ENCODE data around the gene PLD1.
"Not testable (repeated sequence)": the region's sequence is repeated elsewhere in the genome, so short reads cannot be mapped to it uniquely, and the experiment has no call there.

PLD1 gene

DNA sequence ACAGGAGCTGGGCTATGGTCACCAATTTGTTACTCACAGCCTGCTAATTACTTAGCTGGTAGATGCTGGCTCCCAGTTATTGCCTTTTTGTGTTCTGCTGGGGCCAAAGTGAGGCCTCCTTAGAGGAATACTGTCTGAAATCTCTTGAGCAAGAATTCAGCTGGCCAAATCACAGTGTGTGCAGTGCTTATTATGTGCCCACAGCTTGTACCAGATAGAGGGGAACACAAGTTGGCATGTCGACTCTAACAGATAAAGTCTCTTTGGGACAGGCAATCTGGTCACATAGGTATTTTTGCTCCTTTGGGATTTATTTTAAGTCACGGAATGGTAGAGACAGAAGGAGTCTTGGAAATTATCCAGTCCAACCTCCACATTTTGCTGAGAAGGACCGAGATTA is 26.6 kb upstream of the PLD1 start:
- DNase-seq, result no peak

DNA sequence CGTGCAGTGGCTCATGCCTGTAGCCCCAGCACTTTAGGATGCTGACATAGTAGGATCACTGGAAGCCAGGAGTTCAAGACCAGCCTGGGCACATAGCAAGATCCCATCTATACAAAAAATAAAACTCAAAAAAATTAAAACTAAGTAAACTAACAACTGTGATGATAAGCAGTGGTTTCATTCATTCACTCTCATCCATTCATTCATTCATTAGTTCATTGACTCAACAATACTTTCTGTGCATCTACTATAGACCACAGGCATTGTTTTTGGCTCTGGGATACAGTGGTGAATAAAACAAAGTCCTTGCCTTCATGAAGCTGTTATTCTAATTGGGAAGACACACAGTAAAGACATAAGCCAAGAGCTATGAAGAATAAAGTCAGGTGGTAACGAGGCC is 25.3 kb upstream of the PLD1 start:
- DNase-seq, result no peak

DNA sequence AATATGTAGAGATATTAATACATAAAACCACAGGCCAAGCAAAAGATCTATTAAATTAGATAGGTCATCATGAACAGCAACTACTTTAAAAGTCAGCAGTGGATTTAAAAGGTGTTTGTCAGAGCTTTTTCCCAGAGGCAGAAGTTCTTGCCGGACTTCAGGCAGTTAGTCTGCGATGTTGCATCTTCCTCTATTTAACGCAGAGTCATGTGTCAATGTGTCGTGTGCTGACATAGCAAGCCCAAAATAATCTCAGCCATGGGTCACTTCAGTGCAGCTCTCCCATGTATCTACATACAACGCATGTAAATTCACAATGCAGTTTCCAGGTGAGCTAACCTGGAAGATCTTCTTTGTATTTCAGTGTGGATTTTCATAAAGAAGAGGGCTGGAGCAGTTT is 24.8 kb upstream of the PLD1 start:
- no peak for DNase-seq

DNA sequence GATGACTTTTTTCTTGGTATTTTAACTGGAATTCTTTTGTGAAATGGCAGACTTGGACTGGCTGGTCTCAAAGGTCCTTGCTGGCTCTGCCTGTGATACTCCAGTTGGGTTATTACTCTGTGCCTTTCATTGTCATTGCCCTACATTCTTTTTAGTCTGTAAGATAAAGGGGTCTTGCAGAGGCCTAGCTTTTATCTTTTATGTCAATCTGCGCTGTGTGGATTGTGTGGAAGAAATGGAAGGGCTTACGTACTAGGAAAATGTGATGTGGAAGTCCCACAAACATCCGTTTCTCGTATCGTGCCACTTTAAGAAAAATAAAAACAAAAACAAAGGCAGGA is 24.1 kb upstream of the PLD1 start:
- DNase-seq, result no peak

DNA sequence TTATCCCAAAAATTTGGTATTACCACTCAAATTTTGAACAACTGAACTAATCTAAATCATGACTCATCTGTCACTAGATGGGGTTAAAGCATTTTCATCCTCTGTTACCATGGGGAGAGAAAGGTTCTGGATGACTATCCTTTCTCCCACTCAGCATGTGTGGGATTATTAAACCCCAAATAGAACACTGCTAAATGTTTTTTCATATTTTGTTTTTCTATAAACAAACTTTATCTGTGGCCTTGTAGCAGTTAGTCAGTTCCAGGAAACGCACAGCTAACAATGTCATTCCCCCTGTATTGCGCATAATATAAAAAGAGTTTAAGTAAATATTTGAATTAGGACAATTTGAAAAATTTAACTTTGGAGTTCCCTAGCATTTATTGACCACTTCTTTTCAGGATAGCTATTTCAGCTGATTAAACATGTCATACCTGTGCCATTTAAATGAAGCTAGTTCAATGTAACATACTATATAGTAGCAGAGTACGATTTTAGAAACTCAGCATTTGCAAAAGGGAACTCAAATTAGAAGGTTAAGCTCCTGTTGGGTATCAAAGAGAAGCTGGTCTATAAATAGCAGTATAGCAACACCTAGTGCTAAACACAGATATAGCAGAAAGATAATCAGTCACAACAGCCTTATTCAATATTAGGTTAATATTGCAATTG is 23.6 kb upstream of the PLD1 start:
- DNase-seq, result no peak

DNA sequence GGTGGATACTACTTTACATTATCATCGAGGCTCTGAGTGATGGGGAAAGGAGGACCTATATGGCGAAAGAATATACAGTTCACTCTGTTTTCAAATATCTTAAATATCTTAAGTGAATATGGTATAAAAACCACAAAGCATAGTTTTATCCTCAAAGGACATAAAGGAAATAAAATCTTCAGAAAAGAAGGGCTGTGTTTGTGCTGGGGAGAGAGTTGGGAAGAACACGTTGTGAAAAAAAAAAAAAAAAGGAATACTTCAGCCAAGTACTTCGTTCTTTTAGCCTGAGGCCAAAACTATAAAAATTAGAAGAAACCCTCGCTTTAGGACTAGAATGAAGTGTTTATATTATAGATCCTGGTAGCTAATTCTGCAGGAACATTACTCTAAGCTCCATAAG is 22.7 kb upstream of the PLD1 start:
- DNase-seq, result no peak

DNA sequence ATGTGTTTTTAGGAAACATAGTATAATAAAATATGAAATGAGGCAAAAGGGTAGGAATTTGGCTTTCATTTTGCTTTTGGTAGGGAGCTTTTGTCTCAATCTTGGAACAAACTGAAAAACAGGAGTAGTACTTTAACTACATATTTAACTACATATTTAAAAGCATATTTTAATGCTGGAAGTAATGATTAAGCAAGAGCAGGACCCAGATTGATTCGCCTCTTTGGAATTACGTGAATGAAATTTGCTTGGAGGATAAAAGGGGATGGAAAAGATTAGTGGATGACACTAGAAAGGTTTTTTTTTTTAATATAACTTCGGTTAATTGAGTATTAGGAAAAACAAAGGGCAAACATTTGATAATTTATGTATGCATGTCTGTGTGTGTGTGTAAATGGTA is 21.7 kb upstream of the PLD1 start:
- DNase-seq, result no peak

DNA sequence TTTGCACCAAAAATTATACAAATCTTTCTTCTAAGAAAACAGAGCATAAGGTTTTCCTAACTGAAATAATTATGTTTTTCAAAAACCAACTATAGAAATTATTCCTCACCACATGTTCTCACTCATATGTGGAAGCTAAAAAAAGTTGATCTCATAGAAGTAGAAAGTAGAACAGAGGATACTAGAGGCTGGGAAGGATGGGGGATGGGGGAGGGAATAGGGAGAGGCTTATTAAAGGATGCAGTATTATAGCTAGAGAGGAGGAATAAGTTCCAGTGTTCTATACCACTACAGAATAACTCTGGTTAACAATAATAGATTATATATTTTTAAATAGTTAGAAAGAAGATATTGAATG is 20.2 kb upstream of the PLD1 start:
- no peak for DNase-seq

DNA sequence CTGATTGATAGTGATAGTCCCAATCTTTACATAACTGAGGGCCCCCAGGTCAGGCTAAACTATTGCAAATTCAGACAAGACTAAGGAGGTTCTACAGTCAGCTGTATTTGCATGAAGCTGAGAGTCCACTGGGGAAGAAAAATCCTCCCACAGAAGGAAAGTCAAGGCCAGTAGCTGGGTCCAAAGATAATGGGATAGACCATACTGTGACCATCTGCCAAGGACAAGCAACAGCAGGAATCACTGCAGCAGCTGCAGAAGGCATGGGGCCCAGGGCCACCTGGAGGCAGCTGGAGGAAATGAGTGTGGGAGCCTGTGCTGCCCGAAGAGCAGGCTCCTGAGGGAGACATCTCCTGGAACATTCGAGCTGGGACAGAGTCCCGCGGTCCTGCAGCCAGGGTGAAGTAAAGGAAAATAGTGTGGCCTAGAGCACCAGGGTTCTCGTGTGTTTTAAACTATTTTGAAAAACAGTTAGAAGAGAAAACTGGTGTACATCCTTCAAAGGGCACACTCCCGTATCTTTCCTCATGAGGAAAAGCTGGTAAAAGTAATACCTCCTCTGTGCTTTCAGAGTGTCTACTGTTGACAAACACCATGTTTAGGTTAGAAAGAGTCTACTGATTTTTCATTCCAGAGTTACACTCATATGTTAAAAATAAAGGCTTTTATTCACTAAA is 19.7 kb upstream of the PLD1 start:
- DNase-seq, result no peak

DNA sequence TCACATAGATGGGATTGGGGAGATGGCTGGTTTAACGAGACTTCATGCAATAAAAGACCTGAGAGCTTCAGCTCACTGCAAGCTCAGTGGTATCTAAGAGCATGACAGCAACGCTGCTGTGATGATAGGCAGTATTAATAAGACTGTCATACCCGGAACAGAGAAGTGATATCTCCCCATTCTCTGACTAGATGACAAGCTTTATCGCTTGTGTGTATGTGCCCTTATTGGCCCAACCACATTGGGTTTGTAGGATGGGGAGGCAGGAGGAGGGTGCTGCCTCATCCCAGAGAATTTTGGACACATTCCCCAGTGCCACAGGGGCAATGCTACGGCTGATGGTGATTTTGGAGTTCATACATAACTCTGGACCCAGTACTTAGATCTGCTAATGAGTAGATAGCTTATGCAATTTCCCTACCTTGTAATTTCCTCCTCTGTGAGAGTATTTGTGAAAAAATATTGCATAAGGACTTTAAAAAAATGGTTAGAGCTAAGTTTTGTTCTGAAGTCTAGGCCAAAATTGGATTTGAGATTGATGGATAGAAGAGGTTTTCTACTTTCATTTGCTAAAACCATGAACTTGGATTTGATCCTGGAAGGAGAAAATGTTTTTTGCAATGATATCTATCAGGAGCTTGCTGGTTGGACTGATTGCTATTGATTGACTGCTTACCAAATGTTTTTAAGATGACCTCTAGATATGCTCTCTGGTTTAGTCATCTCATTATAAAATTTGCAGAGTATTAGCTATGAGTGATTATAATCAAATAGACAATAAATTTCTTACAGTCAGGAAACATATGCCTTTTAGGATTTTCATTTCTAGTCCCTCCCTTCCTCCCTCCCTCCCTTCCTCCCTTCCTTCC is 18.9 kb upstream of the PLD1 start:
- no peak for DNase-seq

DNA sequence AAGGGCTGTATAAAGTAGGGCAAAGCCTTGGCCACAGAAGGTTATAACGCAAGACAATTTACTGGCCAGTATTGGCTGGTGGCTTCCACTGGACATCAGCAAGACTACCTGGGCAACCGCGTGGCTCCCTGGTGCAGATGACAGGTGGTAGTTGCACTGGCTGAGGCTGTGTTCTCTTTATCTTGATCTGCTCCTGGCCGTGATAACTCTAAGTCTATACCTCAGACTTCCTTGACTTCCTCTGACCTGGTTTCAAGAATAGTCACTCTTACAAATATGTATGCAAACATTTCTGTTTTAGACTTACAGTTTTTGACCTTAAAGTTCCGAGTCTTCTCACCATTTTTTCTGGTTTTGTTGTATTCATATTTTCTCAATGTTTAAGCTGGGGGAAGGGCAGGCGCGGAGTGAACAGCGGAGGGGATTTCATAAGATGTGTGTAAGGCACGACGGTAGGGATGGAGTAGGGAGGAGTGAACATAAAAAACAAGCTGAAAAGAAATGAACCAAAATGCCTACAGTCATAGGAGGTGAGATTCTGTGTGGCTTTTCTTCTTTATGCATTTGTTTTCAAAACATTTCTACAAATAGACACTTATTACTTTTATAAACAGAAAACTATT is 17.7 kb upstream of the PLD1 start:
- DNase-seq, result no peak

DNA sequence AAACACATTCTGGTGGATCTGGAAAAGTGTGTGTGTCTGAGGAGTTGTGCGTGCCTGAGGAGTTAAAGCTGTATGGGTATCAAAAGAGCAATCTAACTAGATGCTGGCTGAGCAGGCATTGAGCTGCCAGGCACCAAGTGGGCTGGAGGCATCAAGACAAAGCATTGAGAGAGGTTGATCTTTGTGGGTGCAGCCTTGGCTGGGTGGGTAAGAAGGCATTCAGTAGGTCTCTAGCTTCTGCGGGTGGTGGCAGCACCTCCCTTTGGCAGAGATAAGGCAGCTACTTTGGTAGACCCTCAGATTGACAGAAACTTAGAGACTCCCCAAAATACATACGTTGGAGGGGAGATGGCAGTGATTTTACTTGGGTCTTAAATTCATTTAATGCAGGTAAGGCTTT is 17.1 kb upstream of the PLD1 start:
- no peak for DNase-seq

DNA sequence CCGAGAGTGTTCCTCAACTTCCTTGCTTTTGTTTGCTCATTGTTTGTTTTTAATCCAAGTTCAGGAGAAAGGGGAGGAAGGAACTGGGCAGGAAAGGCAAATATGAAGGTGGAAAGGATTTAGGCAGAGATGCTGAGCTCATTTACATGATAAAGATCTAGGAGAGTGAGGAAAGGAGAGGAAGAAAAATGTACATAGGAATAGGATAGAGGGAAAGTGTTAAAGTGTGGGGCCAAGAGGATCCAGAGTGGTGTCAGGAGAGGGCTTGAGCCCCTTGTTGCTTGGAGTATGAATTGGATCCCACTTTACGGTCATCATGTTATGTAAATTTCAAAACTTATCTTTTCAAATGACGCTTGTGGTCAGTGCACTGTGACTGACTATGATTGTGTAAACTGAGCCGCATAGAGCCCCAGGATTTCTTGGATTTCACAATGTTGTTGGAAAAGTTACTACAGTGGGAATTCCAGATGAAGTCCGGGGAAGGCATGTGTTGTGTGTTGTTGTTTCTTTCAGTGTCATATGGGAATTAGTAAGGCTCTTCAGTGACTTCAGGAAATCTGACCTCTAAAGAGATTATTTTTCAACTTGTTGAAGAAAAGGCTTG is 15.0 kb upstream of the PLD1 start:
- DNase-seq, result no peak

DNA sequence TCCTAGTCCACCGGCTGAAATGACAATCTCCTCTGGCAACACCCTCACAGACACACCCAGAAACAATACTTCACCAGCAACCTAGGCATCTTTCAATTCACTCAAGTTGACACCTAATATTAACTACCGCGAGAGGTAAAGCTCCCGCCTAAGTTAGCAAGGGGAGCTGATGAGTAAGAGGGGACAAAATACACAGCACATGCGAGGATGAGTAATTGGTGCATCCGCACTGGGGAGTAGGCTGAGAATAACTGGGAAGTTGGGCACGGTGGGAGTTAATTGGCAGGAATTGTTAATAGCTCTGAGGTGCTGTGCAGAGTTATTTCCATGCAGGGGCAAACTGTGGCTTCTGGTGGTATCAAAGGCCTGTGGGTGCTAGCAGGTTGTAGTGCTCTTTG is 14.5 kb upstream of the PLD1 start:
- no peak for DNase-seq

DNA sequence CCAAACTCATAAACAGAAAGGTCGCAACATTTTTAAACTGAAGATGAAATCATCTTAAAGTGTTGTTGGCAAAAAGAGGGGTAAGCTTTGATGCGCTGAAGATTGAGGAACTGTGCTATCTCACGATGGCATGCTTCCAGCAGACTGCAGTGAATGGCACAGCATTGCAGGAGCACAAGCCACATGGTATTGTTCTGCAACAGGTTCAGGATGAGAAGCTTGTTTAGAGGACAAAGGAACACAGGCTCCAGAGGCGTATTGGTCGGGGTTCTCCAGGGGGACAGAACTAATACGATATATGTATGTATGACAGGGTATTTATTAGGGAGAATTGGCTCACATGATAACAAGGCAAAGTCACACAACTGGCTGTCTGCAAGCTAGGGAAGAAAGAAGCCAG is 13.8 kb upstream of the PLD1 start:
- no peak for DNase-seq

DNA sequence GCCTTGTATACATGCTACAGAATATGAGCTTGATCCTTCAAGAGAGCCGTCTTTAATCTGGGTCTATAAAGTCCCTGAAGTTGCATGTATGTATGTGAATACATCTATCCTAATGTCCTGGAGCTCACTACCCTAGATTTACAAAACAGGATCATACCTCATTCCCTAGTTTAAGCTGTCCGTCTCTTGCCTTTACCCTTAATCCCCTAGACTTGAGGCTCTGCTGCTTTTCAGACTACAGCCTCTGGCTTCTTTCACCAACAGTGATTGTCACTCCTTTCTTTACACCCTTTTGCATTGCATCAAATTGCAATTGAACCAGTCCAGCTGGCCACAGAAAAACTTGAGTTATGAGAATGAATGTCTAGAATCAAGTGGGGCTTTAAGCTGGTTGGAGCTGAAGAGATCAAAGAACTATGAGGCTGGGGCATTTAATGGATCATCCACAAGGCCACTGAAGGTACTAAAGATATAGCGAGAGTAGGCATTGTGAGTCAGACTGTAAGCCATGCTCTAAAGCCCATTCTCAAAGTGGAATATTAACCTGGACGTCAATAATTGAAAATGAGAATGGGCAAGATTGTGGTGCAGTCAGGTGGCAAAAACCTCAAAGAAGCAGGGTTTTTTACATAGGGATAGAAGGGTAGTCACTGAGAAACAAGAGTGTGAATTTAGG is 12.3 kb upstream of the PLD1 start:
- DNase-seq, result no peak

DNA sequence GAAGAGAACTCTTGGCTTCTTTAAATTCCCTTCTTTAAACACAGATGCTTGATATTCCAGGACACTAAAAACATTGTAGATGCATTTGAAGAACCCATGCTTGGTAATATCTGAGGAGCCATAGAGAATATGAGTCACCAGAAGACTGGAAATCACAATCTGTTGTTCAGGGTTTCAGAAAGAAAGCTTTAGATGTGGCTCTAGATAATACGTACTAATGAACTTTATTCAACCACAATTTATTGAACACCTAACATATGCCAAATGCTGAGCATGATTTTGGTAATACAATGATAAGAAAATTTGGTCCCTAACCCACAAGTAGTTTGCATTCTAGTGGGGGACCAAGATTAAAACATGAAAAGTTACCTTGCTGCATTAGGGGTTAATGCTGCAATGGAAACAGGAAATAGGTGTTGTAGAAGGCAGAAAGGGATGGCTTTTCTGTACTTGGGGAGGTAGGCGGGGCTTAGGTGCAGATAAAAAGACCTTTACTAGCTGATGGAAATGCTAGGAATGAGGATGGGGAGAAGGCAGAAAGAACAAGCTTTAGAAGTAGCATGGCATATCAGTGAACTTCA is 11.6 kb upstream of the PLD1 start:
- DNase-seq, result no peak

DNA sequence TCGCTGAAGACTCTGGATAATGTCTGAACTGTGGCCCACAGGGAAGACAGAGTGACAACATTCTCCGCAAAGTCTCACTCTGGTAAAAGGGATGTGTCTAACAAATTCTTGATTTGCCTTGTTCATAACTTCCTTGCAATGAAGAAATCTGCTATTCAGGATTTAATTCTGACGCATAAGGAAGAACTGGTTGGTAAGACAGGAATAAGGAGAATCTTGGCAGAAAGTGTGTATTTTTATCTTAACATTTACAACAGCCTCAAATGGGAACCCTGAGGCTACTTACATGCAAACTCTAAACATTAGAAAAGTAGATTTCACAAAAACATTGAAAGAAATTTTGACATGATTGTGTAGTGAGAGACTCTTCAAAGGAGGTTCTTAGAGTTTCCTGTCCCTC is 10.8 kb upstream of the PLD1 start:
- no peak for DNase-seq

DNA sequence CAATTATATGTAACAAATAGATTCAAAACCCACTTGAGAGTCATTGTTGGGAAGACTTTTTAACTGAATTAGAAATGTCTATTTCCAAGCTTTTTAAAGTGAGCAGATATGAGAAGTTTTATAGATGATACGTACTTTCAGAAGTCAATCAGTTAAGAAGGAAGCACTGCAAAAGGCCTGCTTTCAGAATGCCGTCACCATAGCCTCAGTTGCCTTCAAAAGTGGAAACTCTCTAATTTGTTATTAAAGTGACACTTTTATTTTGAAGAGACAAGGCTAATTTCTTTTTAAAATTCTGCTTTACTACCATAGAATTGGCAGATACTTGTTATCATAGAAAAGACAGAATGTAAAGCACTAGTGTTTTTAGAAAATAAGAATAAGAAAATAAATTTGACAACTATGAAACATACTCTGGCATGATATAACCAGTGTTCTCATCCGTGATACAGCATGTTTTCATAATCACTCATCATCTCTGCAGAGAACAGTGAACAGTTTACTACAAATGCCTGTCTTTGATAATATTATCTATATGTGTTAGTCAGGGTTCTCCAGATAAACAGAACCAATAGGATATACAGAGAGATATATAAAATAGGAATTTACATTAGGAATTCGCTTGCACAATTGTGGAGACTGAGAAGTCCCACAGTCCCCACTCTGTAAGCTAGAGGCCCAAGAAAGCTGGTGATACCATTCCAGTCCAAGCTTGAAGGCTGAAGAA is 7.0 kb upstream of the PLD1 start:
- no peak for DNase-seq

DNA sequence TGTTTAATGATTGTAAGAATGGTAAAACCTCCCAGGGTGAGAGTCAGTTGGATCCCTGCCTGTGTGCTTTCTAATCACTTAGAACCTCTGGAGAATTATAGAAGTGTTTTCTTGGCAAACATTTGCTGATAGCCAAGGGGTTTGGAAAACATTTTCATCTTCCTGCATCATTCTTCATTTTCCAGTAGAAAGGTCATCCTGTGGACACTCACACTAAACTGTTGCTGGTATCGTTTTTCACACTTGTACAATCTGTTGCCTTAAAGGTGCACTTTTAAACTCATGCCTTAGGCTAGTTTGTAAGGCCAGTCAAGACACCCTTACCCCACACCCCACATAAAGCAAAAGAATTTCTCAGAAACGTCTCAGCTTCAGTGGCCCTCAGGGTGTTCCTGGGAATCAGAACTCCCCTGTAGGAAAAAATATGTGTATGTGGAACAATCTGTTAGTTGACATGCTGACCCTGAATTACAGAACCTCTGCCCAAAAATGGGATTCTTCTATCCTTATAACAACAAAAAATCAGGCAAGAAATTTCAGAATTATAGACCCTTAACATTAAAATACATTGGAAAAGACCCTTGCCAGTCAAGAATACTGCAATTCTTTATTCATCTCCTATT is 5.8 kb upstream of the PLD1 start:
- no peak for DNase-seq

DNA sequence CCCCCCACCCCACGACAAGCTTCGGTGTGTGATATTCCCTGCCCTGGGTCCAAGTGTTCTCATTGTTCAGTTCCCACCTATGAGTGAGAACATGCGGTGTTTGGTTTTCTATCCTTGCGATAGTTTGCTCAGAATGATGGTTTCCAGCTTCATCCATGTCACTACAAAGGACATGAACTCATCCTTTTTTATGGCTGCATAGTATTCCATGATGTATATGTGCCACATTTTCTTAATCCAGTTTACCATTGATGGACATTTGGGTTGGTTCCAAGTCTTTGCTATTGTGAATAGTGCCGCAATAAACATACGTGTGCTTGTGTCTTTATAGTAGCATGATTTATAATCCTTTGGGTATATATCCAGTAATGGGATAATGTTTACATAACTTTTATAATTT is 4.4 kb upstream of the PLD1 start:
- DNase-seq, result not testable (repeated sequence)
